GM10266 (cell line): ENCODE data around the gene CSF2.
"Not testable (repeated sequence)": the region's sequence is repeated elsewhere in the genome, so short reads cannot be mapped to it uniquely, and the experiment has no call there.

Experiments used
- DNase-seq: peaks from one replicate; pipeline ENCODE4 v3.0.0; 2012; ENCODE audit errors: extremely low spot score
- CTCF ChIP-seq: IDR thresholded peaks from 2 replicates; pipeline ENCODE4 v1.5.1; 2012; ENCODE audit warnings: mild to moderate bottlenecking, low read depth; ENCODE audit not compliant: control insufficient read depth, insufficient read depth; ENCODE audit errors: missing control alignments

CSF2 gene

GRCh38 chr5:132110195-132110594, 36.6 kb downstream of the CSF2 start:
- no peak for TF ChIP-seq CTCF
- DNase-seq: no peak

GRCh38 chr5:132110930-132111329, 37.3 kb downstream of the CSF2 start:
- no peak for TF ChIP-seq CTCF

GRCh38 chr5:132112111-132112510, 38.5 kb downstream of the CSF2 start:
- no peak for TF ChIP-seq CTCF
- no peak for DNase-seq

More at GRCh38 chr5:132110930-132111329, 37.3 kb downstream of the CSF2 start:
- DNase-seq: no peak

- DNase-seq: no peak
- no peak for TF ChIP-seq CTCF
Observed at GRCh38 chr5:132114150-132115121, 40.8 kb downstream of the CSF2 start.

GRCh38 chr5:132115375-132115774, 41.8 kb downstream of the CSF2 start:
- DNase-seq: no peak
- no peak for TF ChIP-seq CTCF

GRCh38 chr5:132116072-132116471, 42.5 kb downstream of the CSF2 start:
- no peak for DNase-seq
- no peak for TF ChIP-seq CTCF

- DNase-seq: not testable (repeated sequence)
Observed at GRCh38 chr5:132116909-132117489, 43.4 kb downstream of the CSF2 start.

GRCh38 chr5:132120717-132121116, 47.1 kb downstream of the CSF2 start:
- not testable (repeated sequence) for DNase-seq

- not testable (repeated sequence) for DNase-seq
Observed at GRCh38 chr5:132122971-132123370, 49.4 kb downstream of the CSF2 start.

GRCh38 chr5:132123578-132123977, 50.0 kb downstream of the CSF2 start:
- not testable (repeated sequence) for DNase-seq
